SK-N-SH (cell line): ENCODE measurements around the gene QSOX2.

ENCODE experiments used
- CTCF ChIP-seq: fragments of 200-600 bp; sonication (generic); IDR thresholded peaks from 2 replicates; pipeline ENCODE4 v1.6.1; 2017; ENCODE audit warnings: antibody characterized with exemption, mild to moderate bottlenecking, moderate library complexity
- EZH2phosphoT487 ChIP-seq: fragments of 200-600 bp; sonication (generic); IDR thresholded peaks from 2 replicates; pipeline ENCODE4 v1.6.1; 2017; ENCODE audit warnings: low read depth, mixed run types, mild to moderate bottlenecking, antibody characterized with exemption, moderate library complexity, borderline replicate concordance
- MEF2A ChIP-seq: IDR thresholded peaks from 2 replicates; pipeline ENCODE4 v1.4.0; 2012; ENCODE audit warnings: low read depth, borderline replicate concordance
- TF ChIP-seq, protein P1 (sequence below): IDR thresholded peaks from 2 replicates; pipeline ENCODE4; 2012

DNA sequence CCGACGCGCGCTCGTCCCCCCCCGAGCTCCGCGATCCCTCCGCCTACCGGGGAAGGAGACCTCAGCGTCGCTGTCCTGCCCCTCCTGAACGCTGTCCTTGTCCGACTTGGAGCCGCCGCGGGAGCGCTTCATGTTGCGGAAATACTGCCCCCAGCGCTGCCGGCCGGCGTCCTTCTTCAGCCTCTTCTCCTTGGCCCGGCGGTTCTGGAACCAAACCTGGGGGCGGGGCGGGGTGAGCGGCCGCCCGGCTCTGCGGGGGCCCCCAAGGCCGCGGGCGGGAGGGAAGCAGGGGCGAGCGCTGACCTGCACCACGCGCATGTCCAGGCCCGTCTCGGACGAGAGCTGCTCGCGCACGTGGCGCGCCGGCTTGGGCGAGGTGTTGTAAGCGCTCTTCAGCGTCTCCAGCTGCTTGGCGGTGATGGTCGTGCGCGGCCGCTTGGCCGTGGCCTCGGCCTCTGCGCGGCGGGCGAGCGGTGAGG, 47.0 kb downstream of the QSOX2 start:
- TF ChIP-seq, protein P1, sequence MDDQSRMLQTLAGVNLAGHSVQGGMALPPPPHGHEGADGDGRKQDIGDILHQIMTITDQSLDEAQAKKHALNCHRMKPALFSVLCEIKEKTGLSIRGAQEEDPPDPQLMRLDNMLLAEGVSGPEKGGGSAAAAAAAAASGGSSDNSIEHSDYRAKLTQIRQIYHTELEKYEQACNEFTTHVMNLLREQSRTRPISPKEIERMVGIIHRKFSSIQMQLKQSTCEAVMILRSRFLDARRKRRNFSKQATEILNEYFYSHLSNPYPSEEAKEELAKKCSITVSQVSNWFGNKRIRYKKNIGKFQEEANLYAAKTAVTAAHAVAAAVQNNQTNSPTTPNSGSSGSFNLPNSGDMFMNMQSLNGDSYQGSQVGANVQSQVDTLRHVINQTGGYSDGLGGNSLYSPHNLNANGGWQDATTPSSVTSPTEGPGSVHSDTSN, result no peak
- no peak for TF ChIP-seq CTCF
- no peak for TF ChIP-seq MEF2A
- TF ChIP-seq EZH2phosphoT487, result peak; percentile 49; the same call in 1 of the 2 replicates
